Activated CD4-positive, alpha-beta T cell treated with anti-CD3 and anti-CD28 coated beads, Interleukin-2, amount 50 U/mL, for 24 hours (primary cell): ENCODE data around the gene NUP85.
A peak's percentile ranks its signal among the peaks of the same experiment; 100 is the strongest.
"Not testable (repeated sequence)": the region's sequence is repeated elsewhere in the genome, so short reads cannot be mapped to it uniquely, and the experiment has no call there.

Experiments
- DNase-seq, 2 donors: peaks; one replicate each; pipeline ENCODE4 v3.0.0-alpha.2; 2020; ENCODE audit warnings: low read depth in 1 of 2, low spot score in 1 of 2

NUP85 gene

DNA sequence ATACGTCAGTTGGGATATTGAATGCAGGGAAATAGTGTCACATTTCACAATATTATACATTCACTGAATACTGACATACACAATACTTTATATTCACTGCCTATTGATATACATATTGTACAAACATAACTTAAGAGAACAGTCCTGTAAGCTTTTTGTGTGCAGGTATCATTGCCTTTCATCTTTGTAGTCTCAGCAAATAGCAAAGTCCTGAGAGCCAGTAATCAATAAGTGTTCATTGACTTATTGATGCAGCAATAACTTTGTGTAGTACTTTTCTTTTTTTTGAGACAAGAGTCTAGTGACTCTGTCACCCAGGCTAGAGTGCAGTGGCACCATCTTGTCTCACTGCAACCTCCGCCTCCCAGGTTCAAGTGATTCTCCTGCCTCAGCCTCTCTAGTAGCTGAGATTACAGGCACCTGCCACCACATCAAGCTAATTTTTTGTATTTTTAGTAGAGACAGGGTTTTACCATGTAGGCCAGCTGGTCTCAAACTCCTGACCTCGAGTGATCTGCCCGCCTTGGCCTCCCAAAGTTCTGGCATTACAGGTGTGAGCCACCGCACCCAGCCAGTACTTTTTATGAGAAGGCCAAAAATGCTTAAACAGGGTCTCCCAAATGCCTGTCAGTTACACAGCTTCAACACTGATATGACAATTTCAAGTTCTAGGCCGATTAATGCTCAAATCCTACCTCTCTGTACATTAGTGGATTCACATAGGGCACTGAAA is 5.4 kb upstream of the NUP85 start:
- no peak for DNase-seq

GRCh38 chr17:75205793-75206163 is 299 bp downstream of the NUP85 start:
- DNase-seq: no peak

DNA sequence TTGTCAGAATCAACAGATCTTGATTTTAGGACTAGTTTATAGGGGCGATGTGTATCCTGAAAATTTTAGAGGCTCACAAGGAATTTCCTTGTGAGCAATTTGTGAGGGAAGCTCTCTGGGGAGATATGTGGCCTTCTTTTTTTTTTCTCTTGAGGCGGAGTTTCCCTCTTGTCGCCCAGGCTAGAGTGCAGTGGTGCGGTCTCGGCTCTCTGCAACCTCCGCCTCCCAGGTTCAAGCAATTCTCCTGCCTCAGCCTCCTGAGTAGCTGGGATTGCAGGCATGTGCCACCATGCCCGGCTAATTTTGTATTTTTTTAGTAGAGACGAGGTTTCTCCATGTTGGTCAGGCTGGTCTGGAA is 1.6 kb downstream of the NUP85 start:
- DNase-seq: not testable (repeated sequence)

DNA sequence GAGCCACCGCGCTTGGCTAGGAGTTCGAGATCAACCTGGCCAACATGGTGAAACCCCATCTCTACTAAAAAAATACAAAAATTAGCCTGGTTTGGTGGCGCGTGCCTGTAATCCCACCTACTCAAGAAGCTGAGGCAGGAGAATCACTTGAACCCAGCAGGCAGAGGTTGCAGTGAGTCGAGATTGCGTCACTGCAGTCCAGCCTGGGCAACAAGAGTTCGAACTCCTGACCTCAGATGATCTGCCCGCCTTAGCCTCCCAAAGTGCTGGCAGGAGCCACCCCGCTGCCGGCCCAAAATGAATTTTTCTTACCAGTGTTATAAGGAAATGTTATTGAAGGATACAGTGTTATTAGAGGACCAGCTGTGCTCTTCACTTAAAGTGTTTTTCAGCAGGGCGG is 2.3 kb downstream of the NUP85 start:
- no peak for DNase-seq

GRCh38 chr17:75208161-75208560 is 2.7 kb downstream of the NUP85 start:
- DNase-seq: no peak

- no peak for DNase-seq
Observed at GRCh38 chr17:75209061-75209460, 3.6 kb downstream of the NUP85 start.

DNA sequence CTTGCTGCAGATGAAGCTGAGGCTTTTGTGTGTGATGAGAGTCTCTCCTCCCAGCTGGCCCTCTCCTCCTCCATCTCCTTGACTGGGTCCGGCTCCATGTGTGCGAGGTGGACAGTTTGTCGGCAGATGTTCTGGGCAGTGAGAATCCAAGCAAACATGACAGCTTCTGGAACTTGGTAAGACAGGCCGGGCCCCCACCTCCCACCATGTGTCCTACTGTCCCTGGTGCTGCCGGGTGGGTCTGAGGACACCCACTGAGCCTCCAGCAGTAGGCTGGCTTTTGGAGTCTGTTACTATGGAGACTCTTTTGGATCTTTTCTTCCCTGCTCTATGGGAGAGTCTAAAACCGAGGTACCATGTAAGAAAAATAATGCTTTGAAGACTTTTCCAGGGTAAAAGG is 12.7 kb downstream of the NUP85 start:
- no peak for DNase-seq

DNA sequence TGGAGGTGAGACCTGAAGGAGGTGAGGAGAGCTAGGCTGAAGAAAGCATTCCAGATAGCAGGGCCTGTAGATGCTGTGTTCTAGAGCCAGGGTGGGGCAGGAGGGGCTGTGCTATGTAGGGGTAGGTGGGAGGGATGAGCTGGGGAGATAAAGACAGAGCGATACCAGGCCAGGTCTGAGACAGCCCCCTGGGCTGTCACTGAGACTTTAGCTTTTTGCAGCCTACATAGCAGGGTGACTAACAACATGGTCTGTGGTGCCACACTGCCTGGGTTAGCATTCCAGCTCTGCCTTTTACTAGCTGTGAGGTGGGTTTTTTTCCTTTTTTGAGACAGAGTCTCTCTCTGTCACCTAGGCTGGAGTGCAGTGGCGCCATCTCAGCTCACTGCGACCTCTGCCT is 14.3 kb downstream of the NUP85 start:
- DNase-seq: no peak

- no peak for DNase-seq
Observed at GRCh38 chr17:75225016-75225415, 19.5 kb downstream of the NUP85 start.

DNA sequence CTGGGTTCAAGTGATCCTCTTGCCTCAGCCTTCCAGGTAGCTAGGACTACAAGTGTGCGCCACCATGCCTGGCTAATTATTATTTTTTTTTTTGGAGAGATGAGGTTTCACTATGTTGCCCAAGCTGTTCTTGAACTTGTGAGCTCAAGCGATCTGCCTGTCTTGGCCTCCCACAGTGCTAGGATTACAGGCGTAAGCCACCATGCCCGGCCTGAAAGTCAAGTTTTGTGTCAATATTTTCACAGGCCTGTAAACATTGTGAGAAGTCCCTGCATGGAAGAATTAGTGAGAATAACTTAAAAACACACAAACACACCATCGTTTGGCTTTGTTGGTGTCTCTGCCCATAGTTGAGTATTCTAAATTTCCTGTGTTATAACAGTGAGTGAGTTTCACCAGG is 22.2 kb downstream of the NUP85 start:
- DNase-seq: no peak

GRCh38 chr17:75228305-75228704 is 22.8 kb downstream of the NUP85 start:
- DNase-seq: no peak

DNA sequence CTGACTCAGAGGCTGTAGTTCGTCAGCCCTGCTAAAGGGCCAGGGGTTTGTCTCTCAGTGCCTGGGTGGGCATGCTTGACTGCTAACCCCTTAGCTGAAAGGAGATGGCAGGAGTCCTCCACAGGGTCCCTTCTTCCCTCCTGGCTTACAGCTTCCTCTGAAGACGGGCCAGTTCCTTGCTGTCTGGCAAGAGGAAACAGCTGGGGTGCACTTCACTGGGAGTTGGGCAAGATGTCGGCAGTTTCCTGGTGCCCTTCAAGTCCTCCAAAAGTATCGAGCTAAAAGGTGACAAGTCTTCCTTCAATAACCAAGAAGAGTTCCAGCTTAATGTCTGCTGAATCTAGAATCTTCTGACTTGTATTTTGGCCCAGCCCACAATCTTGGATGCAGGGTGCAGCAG is 23.4 kb downstream of the NUP85 start:
- DNase-seq: no peak

GRCh38 chr17:75231071-75231470 is 25.6 kb downstream of the NUP85 start:
- DNase-seq: no peak

DNA sequence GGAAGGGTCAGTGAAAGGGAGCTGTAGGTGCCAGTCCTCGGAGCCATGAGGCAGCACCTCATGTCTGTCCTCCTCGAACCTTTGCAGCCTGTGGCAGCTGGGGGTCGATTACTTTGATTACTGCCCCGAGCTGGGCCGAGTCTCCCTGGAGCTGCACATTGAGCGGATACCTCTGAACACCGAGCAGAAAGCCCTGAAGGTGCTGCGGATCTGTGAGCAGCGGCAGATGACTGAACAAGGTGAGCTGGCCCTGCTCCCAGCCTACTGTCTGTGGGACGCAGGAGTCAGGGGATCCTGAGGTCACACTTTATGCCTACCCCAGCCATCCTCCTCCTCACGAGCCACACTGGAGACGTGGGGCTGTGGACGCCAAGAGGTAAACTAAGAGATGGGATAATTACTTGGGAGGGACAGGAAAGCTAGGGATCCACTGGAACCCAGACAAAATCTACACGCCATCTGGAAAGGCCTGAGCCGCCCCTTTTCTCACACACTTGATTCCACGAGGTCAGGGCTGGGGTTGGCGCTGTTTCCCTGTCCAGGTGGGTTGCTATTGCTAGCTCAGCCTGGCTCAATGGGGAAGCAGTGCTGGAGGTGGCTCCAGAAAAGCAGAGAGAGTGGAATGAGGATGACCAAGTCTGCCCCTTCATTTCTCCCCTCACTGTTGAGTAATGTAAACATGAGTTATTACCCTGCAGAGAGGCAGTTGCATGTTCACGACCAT is 26.4 kb downstream of the NUP85 start:
- DNase-seq: no peak

DNA sequence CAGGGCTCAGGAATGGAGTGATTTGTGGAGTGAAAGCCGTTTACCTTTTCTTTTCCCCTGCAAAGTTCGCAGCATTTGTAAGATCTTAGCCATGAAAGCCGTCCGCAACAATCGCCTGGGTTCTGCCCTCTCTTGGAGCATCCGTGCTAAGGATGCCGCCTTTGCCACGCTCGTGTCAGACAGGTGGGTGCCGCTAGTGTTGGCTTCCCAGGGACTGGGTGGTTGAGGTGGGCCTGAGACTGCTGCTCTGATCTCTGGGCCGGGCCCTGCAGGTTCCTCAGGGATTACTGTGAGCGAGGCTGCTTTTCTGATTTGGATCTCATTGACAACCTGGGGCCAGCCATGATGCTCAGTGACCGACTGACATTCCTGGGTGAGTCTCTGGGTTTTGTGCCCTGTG is 27.3 kb downstream of the NUP85 start:
- DNase-seq: no peak

DNA sequence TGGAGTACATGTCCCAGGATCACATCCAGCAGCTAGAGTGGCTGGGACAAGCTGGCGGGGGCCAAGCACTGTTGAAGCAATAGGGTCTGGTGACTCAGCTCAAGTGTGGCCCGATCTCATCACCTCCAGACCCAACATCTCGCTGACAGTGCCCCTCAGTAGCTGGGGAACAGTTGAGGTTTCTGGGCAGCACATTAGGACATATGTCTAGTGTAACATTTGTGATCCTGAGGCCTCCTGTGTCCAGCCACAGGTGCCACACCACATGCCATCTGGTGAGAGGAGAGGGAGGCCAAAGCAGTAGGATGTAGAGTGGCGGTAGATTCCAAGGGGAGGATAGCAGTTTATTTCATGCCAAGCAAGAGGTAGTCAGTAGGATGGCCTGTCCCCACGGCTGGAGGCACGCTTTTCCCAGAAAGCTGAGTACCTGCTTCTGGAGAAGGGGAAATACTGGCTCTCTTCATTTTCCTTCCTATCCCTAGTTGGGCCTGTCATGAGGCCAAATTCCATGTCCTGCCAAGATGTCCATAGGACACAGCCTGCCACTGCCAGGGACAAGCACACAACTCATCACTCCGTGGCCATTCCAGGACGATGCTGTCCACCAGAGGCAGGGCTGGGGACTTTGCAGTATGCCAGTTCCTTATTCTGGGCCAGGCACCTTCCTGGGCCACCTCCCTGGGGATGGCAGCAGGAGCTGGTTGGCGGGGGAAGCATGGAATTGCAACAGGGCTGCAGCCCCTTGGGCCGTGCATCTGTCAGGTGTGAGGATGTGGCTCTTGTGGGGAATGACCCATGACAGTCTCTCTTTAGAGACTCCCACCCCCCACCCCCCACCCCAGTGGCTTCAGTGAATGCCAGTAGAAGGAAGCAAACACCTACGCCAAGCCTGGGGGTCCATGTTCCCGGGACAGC is 31.9 kb downstream of the NUP85 start:
- DNase-seq: no peak

DNA sequence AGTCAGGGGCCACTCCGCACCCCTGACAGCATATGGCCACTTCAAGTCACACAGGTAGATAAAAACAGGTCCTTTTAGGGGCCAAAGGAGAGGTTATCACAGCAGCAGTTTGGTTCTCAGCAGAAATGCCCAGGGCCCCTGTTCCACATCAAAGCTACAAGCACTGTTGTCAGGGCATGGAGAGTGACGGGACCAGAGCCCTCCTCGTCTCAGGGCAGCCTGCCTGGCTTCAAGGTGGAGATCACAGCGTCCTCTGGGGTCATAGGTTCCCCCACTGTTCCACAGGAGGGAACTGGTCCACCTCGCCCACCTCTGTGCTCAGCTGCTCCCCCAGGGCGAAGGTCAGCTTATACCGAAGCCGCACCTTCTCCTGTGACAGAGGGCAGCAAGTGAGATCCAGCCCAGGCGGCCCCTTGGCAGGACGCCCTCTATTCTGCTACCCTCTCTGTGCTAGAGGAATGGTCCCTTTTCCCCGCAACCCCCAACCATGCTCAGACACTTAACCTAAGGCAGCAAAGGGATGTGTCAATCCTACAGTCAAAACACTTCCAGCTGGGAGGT is 32.6 kb downstream of the NUP85 start:
- no peak for DNase-seq

DNA sequence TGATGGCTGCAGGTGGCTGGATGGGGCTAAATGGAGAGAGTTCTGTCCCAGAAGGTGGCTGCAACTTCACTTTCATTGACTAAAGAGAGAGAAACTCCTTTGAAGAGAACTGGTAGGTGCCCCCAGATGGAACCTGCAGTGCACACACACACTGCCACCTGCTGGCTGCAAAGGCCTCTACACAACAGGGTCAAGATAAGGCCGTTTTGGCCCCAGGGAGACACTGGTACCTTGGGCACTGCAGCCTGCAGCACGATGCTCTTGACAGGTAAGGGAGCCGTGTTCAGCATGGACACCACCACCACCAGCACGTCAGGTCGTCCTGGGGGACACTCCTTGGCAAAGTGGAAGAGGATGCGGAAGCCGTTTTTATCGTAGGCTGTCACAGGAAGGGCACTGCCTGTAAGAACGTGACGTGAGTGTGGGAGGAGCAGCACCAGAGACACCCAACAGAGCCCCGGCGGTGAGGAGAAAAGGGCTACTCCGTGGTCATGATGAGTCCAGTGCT is 33.3 kb downstream of the NUP85 start:
- DNase-seq: peak; percentile 41 to 53

DNA sequence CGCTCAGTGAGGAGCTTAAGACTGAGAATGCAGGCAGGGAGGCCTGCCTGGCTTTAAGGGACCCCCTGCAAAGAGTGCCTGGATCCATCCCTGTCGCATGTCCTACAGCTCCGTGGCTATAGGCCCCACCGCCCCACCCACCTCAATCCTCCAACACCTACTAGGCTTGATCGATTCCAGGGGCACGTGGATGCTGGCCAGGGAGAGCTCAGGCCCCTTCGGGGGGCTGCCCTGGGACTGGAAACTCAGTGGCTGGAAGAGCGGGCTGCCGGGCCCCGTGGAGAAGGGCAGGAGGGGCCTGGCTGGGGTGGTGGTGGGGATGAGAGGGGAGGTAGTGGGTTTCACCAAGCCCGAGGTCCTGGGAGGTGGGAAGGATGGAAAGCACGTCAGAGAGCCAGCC is 33.7 kb downstream of the NUP85 start:
- DNase-seq: no peak

- DNase-seq: no peak
Observed at GRCh38 chr17:75239778-75240393, 34.4 kb downstream of the NUP85 start.
